ENCODE results near the gene GPN2. TPM values are rescaled to one million over a fixed set of nuclear protein-coding genes. Genes with fewer than 3 reads are reported as not detected.

GPN2 gene
- total RNA-seq, 1 donor from 2014 or later = 9.0 TPM

DNA sequence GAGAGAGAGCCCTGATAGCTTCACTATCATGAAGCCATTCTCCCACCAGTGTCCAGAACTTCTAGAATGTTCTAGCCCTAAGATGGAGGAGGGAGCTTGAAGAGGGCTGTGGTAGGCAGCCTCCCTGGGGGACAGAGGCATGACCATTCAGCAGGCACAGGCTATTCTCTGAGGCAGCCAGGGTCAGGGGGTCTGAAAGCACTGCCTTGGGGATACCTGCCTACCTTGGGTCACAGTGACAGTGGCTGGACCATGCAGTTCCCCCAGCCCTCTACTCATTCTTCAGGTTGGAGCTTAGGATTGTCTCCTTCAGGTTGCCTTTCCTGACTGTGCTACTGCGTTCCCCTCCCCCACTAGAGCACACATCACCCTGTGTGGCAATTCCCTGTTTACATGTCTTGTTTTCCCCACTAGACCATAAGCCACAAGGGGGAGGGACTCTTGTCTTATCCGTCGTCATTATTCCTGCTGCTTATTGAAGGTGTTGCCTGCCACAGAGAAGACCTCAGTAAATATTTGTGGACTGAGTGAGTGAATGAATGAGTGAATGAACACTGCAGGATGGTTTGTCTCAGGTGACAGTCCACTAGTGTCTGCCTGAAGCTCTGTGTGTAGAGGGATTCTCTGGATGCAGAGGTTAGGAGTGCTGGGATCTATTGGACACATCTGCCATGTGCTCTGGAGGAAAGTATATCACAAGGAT lies 58.4 kb downstream of the GPN2 start:
- DNase-seq = no peak

DNA sequence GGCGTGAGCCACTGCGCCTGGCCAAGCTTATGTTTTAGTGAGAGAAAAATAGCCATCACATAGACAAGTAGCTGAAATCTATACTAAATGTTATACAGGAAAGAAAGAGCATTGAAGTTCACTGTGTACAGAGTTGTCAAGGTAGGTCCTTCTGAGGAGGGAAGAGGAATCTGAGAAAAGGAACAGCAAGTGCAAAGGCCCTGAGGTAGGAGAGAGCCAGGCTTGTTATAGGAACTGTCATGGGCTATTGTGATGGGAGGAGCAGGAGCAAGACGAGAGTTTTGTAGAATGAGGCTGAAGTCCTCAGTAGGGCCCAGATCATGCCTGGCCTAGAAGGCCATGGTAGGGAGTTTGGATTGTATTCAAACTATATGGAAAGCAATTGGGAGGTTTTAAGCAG lies 59.0 kb downstream of the GPN2 start:
- no peak for DNase-seq

DNA sequence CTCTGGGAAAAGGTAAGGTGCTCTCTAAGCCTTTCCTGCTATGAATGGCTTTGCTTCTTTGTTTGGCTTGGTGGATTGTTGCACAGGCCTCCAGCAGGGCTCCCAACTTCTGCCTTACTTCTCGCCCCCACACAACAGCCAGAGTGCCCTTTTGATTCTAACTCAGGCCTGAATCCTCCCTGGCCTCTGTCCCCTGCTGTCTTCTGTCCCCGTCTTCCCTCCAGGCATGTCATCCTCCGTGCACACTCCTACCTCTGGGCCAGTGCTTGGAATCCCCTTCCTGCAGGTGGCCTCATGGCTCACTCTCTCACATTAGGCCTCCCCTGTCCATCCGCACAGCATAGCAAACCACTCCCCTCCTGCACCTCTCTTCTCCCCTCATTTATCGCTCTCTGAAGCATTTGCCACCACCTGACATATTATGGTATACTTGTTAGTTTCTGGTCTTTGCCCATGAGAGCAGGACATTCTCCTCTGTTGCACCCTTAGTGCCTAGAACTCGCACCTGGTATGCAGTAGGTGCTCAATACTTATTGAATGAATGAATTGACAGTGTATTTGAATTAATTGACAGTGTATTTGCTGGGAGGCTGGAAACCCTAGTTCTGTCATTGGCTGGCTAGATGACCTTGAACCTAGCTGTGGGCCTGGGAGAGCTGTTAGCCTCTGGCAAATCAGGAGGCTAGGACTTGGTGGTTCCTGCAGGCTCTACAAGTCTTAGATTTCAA lies 60.7 kb downstream of the GPN2 start:
- no peak for DNase-seq

- no peak for DNase-seq
Measured at GRCh38 chr1:26828411-26828991, 61.6 kb downstream of the GPN2 start.

- no peak for DNase-seq
Measured at GRCh38 chr1:26827663-26828062, 62.4 kb downstream of the GPN2 start.

DNA sequence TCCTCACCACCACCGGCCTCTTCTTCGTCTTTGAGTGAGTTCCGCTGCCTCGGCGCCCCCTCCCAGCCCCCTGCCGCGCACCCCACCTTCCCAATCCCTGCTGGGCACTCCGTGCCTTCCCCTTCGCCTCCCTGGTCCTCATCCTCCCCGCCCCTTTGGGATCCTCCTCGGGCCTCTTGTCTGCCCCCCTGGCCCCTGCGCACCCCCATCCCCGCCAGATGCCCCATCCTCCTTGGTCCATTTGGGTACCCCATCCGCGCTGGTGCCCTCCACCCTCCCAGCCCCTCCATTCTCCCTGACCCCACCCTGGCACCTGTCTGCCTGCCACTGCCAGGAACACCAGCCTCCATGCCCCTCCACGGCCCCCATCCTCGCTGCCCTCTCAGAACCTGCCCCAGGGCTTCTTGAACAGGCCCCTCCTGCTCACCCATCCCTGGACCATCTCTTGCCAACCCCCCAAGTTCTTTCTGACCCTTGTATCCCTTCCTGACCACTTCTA lies 62.9 kb downstream of the GPN2 start:
- no peak for DNase-seq

GRCh38 chr1:26826261-26827105 lies 63.6 kb downstream of the GPN2 start, which contains the start of gene ZDHHC18:
Gene ZDHHC18 (plus strand): TSS chr1:26826688. CDS start chr1:26826805, 117 bp downstream.
- peak; percentile 32 for DNase-seq

Other genes with a start within 250 kb of the GPN2 start
- 50.4 TPM for gene ARID1A, start 194.3 kb downstream of the GPN2 start, total RNA-seq
- gene PIGV, start 102.3 kb downstream of the GPN2 start, total RNA-seq = 7.8 TPM
- 6.5 TPM for gene ZDHHC18, start 63.6 kb downstream of the GPN2 start, total RNA-seq
- 254 TPM for gene SFN, start 27.1 kb downstream of the GPN2 start, total RNA-seq
- gene GPATCH3, start 10.2 kb upstream of the GPN2 start, total RNA-seq = 8.5 TPM
- not detected for gene NR0B2, start 23.7 kb upstream of the GPN2 start, total RNA-seq
- gene NUDC, start 31.5 kb upstream of the GPN2 start, total RNA-seq = 24.0 TPM
- gene KDF1, start 70.2 kb upstream of the GPN2 start, total RNA-seq = 4.0 TPM
- 4.0 TPM for gene TRNP1, start 103.4 kb upstream of the GPN2 start, total RNA-seq
- gene TENT5B, start 122.6 kb upstream of the GPN2 start, total RNA-seq = 18.1 TPM